GM06990 (cell line): ENCODE results near the gene SBK2.

Source experiments
- DNase-seq: peaks from one replicate; pipeline ENCODE4 v3.0.0-alpha.2; 2011; ENCODE audit not compliant: insufficient read length; ENCODE audit errors: extremely low read depth
- H3K27me3 ChIP-seq: replicated peaks from 2 replicates; pipeline ENCODE4 v1.6.0; 2011; ENCODE audit warnings: low read length; ENCODE audit not compliant: control insufficient read depth, insufficient read depth
- H3K36me3 ChIP-seq: 2 replicates; pipeline ENCODE4 v1.5.1; 2011; ENCODE audit warnings: low read length; ENCODE audit not compliant: control insufficient read depth, insufficient read depth
- H3K4me3 ChIP-seq: replicated peaks from 2 replicates; pipeline ENCODE4 v1.5.1; 2011; ENCODE audit warnings: low read depth, mild to moderate bottlenecking, control low read depth, low read length
- CTCF ChIP-seq: IDR thresholded peaks from 2 replicates; pipeline ENCODE4 v1.5.1; 2011; ENCODE audit warnings: low read length, control low read depth, mild to moderate bottlenecking, inconsistent platforms; ENCODE audit not compliant: insufficient read depth, poor library complexity, severe bottlenecking

The SBK2 gene

GRCh38 chr19:55488986-55489710 is 47.8 kb downstream of the SBK2 start:
- H3K27me3 ChIP-seq, result no peaks in the 10 kb centered on the region
- no peak for DNase-seq
- no peaks in the 10 kb centered on the region for H3K36me3 ChIP-seq
- H3K4me3 ChIP-seq, result no peak overlapping the region
- TF ChIP-seq CTCF, result no peak

- DNase-seq, result no peak
- Histone ChIP-seq H3K36me3 (no peaks in the 10 kb centered on the region), H3K4me3 (no peak within 1 kb of the TSS), H3K27me3 (no peaks in the 10 kb centered on the region)
- no peak for TF ChIP-seq CTCF
Measured at GRCh38 chr19:55487924-55488687, 48.8 kb downstream of the SBK2 start, which contains the start of gene SSC5D. Gene SSC5D (plus strand): TSS chr19:55488436. CDS start chr19:55488590, 154 bp downstream.

GRCh38 chr19:55486971-55487923 is 49.7 kb downstream of the SBK2 start:
- no peak overlapping the region for H3K4me3 ChIP-seq
- H3K27me3 ChIP-seq, result no peaks in the 10 kb centered on the region
- no peak for TF ChIP-seq CTCF
- no peak for DNase-seq
- peaks cover 2% of the 10 kb centered on the region for H3K36me3 ChIP-seq

GRCh38 chr19:55486043-55486970 is 50.6 kb downstream of the SBK2 start:
- H3K27me3 ChIP-seq, result no peaks in the 10 kb centered on the region
- no peak for TF ChIP-seq CTCF
- DNase-seq, result no peak
- H3K4me3 ChIP-seq, result no peak overlapping the region
- H3K36me3 ChIP-seq, result peaks cover 2% of the 10 kb centered on the region
